HG03442 (cell line): ENCODE data around the gene TAF6.

ENCODE experiments used
- ATAC-seq: cut with Tn5 transposase; IDR thresholded peaks from one replicate; pipeline ENCODE4 v1.9.1; 2021; ENCODE audit warnings: mild to moderate bottlenecking, moderate library complexity; ENCODE audit not compliant: unreplicated experiment

The TAF6 gene

GRCh38 chr7:100075418-100075817 is 43.7 kb downstream of the TAF6 start:
- no peak for ATAC-seq

GRCh38 chr7:100074841-100075240 is 44.3 kb downstream of the TAF6 start:
- ATAC-seq: no peak

GRCh38 chr7:100072462-100072861 is 46.7 kb downstream of the TAF6 start:
- no peak for ATAC-seq

GRCh38 chr7:100071018-100071723 is 48.0 kb downstream of the TAF6 start:
- ATAC-seq: no peak

- no peak for ATAC-seq
Observed at GRCh38 chr7:100069991-100070390, 49.2 kb downstream of the TAF6 start.

GRCh38 chr7:100066953-100067352 is 52.2 kb downstream of the TAF6 start:
- no peak for ATAC-seq

GRCh38 chr7:100065452-100066186 is 53.5 kb downstream of the TAF6 start:
- ATAC-seq: no peak

- ATAC-seq: no peak
Observed at GRCh38 chr7:100064162-100064561, 55.0 kb downstream of the TAF6 start.

GRCh38 chr7:100063376-100063775 is 55.8 kb downstream of the TAF6 start:
- ATAC-seq: no peak

GRCh38 chr7:100061518-100062193 is 57.5 kb downstream of the TAF6 start:
- no peak for ATAC-seq

- no peak for ATAC-seq
Observed at GRCh38 chr7:100059251-100059739, 59.9 kb downstream of the TAF6 start.
